Keratinocyte (primary cell): Measurements from ENCODE around the gene ZNF74. TPM values are rescaled to one million over a fixed set of nuclear protein-coding genes. Genes with fewer than 3 reads are reported as not detected.
"Not testable (repeated sequence)": the region's sequence is repeated elsewhere in the genome, so short reads cannot be mapped to it uniquely, and the experiment has no call there.

Experiments used
- DNase-seq: peaks from one replicate; pipeline ENCODE4 v3.0.0-alpha.2; 2011; ENCODE audit warnings: low read depth, missing footprints, low spot score
- FAIRE-seq: peaks from 2 replicates; lab custom pipeline; 2011; peaks lifted over from hg19 to GRCh38; lab: Jason Lieb, UNC
- H2AFZ ChIP-seq: 2 replicates; pipeline ENCODE4 v1.6.0; 2012; ENCODE audit warnings: low read length, control low read depth, inconsistent platforms; ENCODE audit not compliant: control insufficient read depth
- H3K27ac ChIP-seq: 2 replicates; pipeline ENCODE4 v1.5.1; 2011; ENCODE audit warnings: low read length; ENCODE audit not compliant: control insufficient read depth, insufficient read depth
- H3K27me3 ChIP-seq: 3 replicates; pipeline ENCODE4 v1.6.0; 2011; ENCODE audit warnings: low read length; ENCODE audit not compliant: control insufficient read depth, insufficient read depth; ENCODE audit errors: extremely low read depth
- H3K36me3 ChIP-seq, 2 experiments: 2 replicates in 1 of 2; 3 replicates in 1 of 2; pipeline ENCODE4 v1.5.1; 2011; ENCODE audit warnings: low read length in 2 of 2, mild to moderate bottlenecking in 1 of 2; ENCODE audit not compliant: control insufficient read depth in 2 of 2, insufficient read depth in 2 of 2; ENCODE audit errors: extremely low read depth in 1 of 2
- H3K4me1 ChIP-seq: 3 replicates; pipeline ENCODE4 v1.5.1; 2011; ENCODE audit warnings: low read length; ENCODE audit not compliant: control insufficient read depth, insufficient read depth; ENCODE audit errors: extremely low read depth
- H3K4me2 ChIP-seq: 3 replicates; pipeline ENCODE4 v1.6.0; 2011; ENCODE audit warnings: low read depth, low read length; ENCODE audit not compliant: control insufficient read depth, insufficient read depth; ENCODE audit errors: extremely low read depth
- H3K4me3 ChIP-seq, 3 experiments: fragments of 200-600 bp in 1 of 3; sonication (generic) in 1 of 3; 2 replicates in 2 of 3; 3 replicates in 1 of 3; pipeline ENCODE4 v1.5.1; 2011 to 2016; ENCODE audit warnings: low read length in 3 of 3, mild to moderate bottlenecking in 3 of 3, control low read depth in 2 of 3, inconsistent platforms in 1 of 3, low read depth in 1 of 3, mixed read lengths in 1 of 3, mixed run types in 1 of 3, moderate library complexity in 1 of 3; ENCODE audit not compliant: control insufficient read depth in 2 of 3, insufficient read depth in 2 of 3; ENCODE audit errors: extremely low read depth in 1 of 3
- H3K79me2 ChIP-seq: 2 replicates; pipeline ENCODE4 v1.6.0; 2012; ENCODE audit warnings: low read length; ENCODE audit not compliant: control insufficient read depth, insufficient read depth
- H3K9ac ChIP-seq: 3 replicates; pipeline ENCODE4 v1.6.0; 2011; ENCODE audit warnings: low read length; ENCODE audit not compliant: control insufficient read depth, insufficient read depth; ENCODE audit errors: extremely low read depth
- H3K9me1 ChIP-seq: 3 replicates; pipeline ENCODE4 v1.6.0; 2011; ENCODE audit warnings: low read length; ENCODE audit not compliant: control insufficient read depth, insufficient read depth; ENCODE audit errors: extremely low read depth
- H3K9me3 ChIP-seq: 2 replicates; pipeline ENCODE4 v1.5.1; 2012; ENCODE audit warnings: low read depth, low read length; ENCODE audit not compliant: control insufficient read depth
- H4K20me1 ChIP-seq: 3 replicates; pipeline ENCODE4 v1.6.0; 2011; ENCODE audit warnings: low read length; ENCODE audit not compliant: control insufficient read depth, insufficient read depth; ENCODE audit errors: extremely low read depth
- EZH2 ChIP-seq: IDR thresholded peaks from one replicate; pipeline ENCODE4 v1.6.1; 2012; ENCODE audit warnings: inconsistent platforms, mild to moderate bottlenecking, low read length, moderate library complexity
- dilution Hi-C: fragments of 300-500 bp; cut with MboI; formaldehyde crosslinking; loops from one replicate; pipeline ENCODE4 v1.7.0; 2020; ENCODE audit warnings: low sequenced_read_pairs; ENCODE audit not compliant: extremely low pct_ligation_motif_present
- polyA plus RNA-seq, 5 experiments: library from polyadenylated mRNA; depleted of rRNA in 3 of 5; stranded (reverse) in 3 of 5; stranded (forward) in 1 of 5; unstranded in 1 of 5; fragments of >200 nt; gene quantifications; 1 replicate in 1 of 5; 2 replicates in 3 of 5; 3 replicates in 1 of 5; pipeline versions ENCODE4 v1.2.1 to v1.2.3, GENCODE V29; 2011 to 2012; ENCODE audit warnings: missing spikeins in 2 of 5, low read depth in 1 of 5, low replicate concordance in 1 of 5
- TF ChIP-seq, protein P1 (sequence below), 3 experiments: IDR thresholded peaks in 1 of 3; conservative IDR thresholded peaks in 1 of 3; optimal IDR thresholded peaks in 1 of 3; 2 replicates in 2 of 3; 3 replicates in 1 of 3; pipeline versions ENCODE3 to v1.5.1; 2011; ENCODE audit warnings: low read length in 3 of 3, mild to moderate bottlenecking in 3 of 3, moderate library complexity in 2 of 3, control low read depth in 1 of 3, inconsistent platforms in 1 of 3; ENCODE audit not compliant: insufficient read depth in 2 of 3; ENCODE audit errors: extremely low read depth in 1 of 3

Gene ZNF74
- polyA plus RNA-seq, 1 donor (not counting 4 experiments of a cell fraction or from before 2014, with no cell fraction given): 5.2 TPM

DNA sequence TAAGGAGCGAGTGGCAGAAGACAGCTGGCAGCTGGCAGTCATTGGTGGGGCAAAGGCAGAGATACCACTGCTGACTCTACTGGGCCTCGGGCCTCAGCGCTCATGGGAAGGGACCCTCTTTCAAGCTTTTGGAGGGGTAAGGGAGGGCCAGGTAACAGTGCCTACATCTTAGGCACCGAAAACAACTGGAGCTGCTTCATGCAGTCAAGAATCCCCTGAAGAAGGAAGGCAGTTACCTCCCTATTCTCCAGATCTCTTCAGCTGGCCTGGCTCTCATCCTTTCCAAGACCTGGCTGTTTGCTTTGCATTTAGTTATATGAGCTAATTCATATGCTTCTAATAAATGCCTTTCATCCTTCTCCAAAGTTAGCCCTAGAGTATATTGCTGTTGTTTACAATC is 15.8 kb upstream of the ZNF74 start:
- no peak for DNase-seq
- dilution Hi-C loops: no loop called here
- TF ChIP-seq, protein P1, sequence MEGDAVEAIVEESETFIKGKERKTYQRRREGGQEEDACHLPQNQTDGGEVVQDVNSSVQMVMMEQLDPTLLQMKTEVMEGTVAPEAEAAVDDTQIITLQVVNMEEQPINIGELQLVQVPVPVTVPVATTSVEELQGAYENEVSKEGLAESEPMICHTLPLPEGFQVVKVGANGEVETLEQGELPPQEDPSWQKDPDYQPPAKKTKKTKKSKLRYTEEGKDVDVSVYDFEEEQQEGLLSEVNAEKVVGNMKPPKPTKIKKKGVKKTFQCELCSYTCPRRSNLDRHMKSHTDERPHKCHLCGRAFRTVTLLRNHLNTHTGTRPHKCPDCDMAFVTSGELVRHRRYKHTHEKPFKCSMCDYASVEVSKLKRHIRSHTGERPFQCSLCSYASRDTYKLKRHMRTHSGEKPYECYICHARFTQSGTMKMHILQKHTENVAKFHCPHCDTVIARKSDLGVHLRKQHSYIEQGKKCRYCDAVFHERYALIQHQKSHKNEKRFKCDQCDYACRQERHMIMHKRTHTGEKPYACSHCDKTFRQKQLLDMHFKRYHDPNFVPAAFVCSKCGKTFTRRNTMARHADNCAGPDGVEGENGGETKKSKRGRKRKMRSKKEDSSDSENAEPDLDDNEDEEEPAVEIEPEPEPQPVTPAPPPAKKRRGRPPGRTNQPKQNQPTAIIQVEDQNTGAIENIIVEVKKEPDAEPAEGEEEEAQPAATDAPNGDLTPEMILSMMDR (optimal IDR thresholded peaks at IDR 0.05 in 1 of 3, IDR thresholded peaks at IDR 0.05 in 1 of 3, conservative IDR thresholded peaks at IDR 0.05 in 1 of 3; ENCODE audit: extremely low read depth in 1 of 3, insufficient read depth in 2 of 3, low read length in 3 of 3): no peak
- TF ChIP-seq EZH2: no peak
- Histone ChIP-seq H2AFZ (no peak overlapping the region), H3K27ac (no peak overlapping the region), H3K27me3 (no peaks in the 10 kb centered on the region), H4K20me1 (no peaks in the 10 kb centered on the region), H3K4me2 (no peak overlapping the region), H3K9me1 (no peaks in the 10 kb centered on the region), H3K4me1 (peaks cover 2% of the 10 kb centered on the region), H3K4me3 (no peak overlapping the region), H3K9me3 (no peaks in the 10 kb centered on the region), H3K79me2 (no peaks in the 10 kb centered on the region), H3K9ac (no peak overlapping the region), H3K36me3 (no peaks in the 10 kb centered on the region)
- FAIRE-seq: no peak

DNA sequence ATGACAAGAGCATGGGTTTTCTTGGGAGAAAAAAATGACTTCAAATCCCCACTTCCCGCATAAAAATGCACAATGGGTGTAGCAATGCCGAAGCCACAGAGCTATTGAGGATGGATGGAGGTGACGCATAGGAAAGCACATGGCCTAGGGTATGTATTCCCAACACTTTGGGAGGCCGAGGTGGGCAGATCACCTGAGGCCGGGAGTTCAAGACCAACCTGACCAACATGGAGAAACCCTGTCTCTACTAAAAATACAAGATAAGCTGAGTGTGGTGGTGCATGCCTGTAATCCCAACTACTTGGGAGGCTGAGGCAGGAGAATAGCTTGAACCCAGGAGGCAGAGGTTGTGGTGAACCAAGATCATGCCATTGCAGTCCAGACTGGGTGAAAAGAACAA is 15.3 kb upstream of the ZNF74 start:
- H4K20me1 ChIP-seq, H3K9me1 ChIP-seq, FAIRE-seq, H3K36me3 ChIP-seq, H3K27ac ChIP-seq, H3K9me3 ChIP-seq, H3K79me2 ChIP-seq, H3K4me2 ChIP-seq, H3K9ac ChIP-seq, DNase-seq, H2AFZ ChIP-seq, H3K4me1 ChIP-seq, dilution Hi-C loops, H3K4me3 ChIP-seq, H3K27me3 ChIP-seq: not testable (repeated sequence)

DNA sequence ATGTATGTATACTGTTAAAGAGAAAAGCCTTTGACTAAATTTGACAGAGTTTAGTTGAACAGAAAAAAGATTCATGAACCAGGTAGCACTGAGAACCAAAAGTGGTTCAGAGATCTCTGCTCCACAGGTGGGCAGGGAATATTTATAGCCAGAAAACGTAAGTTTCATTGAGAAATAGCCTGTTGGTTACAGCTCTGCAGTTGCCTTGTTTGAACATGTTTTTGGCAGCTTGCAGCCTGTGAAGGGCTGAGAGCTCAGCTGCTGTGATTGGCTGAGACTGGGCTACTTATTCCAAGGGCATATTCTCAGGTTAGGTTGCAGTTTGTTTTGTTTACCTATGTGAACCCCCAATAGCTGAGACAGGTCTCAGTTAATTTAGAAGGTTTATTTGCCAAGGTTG is 13.5 kb upstream of the ZNF74 start:
- FAIRE-seq: peak; percentile 88
- dilution Hi-C loops: no loop called here

More for the DNA sequence above, 13.5 kb upstream of the ZNF74 start:
- Histone ChIP-seq H3K9me1 (no peaks in the 10 kb centered on the region), H4K20me1 (no peaks in the 10 kb centered on the region), H3K4me3 (no peak overlapping the region), H3K4me2 (peak overlapping the region; percentile 2), H3K9ac (no peak overlapping the region), H3K27me3 (peaks cover 5% of the 10 kb centered on the region), H3K4me1 (peaks cover 2% of the 10 kb centered on the region), H3K9me3 (no peaks in the 10 kb centered on the region), H3K79me2 (no peaks in the 10 kb centered on the region), H2AFZ (no peak overlapping the region), H3K27ac (no peak overlapping the region), H3K36me3 (no peaks in the 10 kb centered on the region)
- no peak for DNase-seq
- TF ChIP-seq, protein P1 (optimal IDR thresholded peaks at IDR 0.05 in 1 of 3, IDR thresholded peaks at IDR 0.05 in 1 of 3, conservative IDR thresholded peaks at IDR 0.05 in 1 of 3; ENCODE audit: extremely low read depth in 1 of 3, insufficient read depth in 2 of 3, low read length in 3 of 3): no peak
- TF ChIP-seq EZH2: no peak
